HepG2 (cell line): ENCODE measurements around the gene ABI2. TPM values are rescaled to one million over a fixed set of nuclear protein-coding genes. Genes with fewer than 3 reads are reported as not detected.

ENCODE experiments used
- ATAC-seq: fragments of 200-7000 bp; cut with Tn5 transposase; 3 replicates; pipeline ENCODE4 v1.9.1; 2020; ENCODE audit warnings: mild to moderate bottlenecking, moderate library complexity
- BruUV-seq: library from RNA; stranded (reverse); fragments of 400-500 nt; replicated peaks from 2 replicates; lab custom pipeline; 2021; lab: Mats Ljungman, UMichigan
- CTCF ChIA-PET: fragments of 300-600 bp; formaldehyde crosslinking; extraction: SDS; loops from one replicate; lab custom pipeline; 2021; ENCODE audit warnings: low total read pairs, inconsistent platforms, low intra/inter-chr PET ratio; lab: Yijun Ruan, JAX
- POLR2A ChIA-PET: fragments of 350-600 bp; sonication (Branson Sonifier 250); formaldehyde crosslinking; loops from one replicate; lab custom pipeline; 2020; ENCODE audit warnings: antibody characterized with exemption, inconsistent platforms; lab: Yijun Ruan, JAX
- DNase-seq: peaks from one replicate; pipeline ENCODE4 v3.0.0-alpha.2; 2015; ENCODE audit warnings: low spot score
- FAIRE-seq: peaks from 3 replicates; lab custom pipeline; 2011; peaks lifted over from hg19 to GRCh38; lab: Jason Lieb, UNC
- H2AFZ ChIP-seq: one replicate; pipeline ENCODE4 v1.6.1; 2011; ENCODE audit warnings: low read length, inconsistent platforms
- H3K27ac ChIP-seq: fragments of 300-600 bp; 3 replicates; pipeline ENCODE4 v1.8.0; 2011; ENCODE audit warnings: mixed run types, mild to moderate bottlenecking, mixed read lengths, low read length, inconsistent platforms; ENCODE audit not compliant: insufficient read depth; ENCODE audit errors: extremely low read length
- H3K27me3 ChIP-seq, 2 experiments: fragments of 200-600 bp in 1 of 2; 2 replicates in 1 of 2; 3 replicates in 1 of 2; pipeline versions ENCODE4 v1.6.0 to v1.8.0; 2011; ENCODE audit warnings: low read length in 2 of 2, mild to moderate bottlenecking in 2 of 2, moderate library complexity in 2 of 2, inconsistent platforms in 1 of 2; ENCODE audit not compliant: insufficient read depth in 2 of 2, control insufficient read depth in 1 of 2
- H3K36me3 ChIP-seq, 2 experiments: fragments of 200-600 bp in 1 of 2; replicated peaks in 1 of 2; 2 replicates in 1 of 2; 3 replicates in 1 of 2; pipeline versions ENCODE4 v1.5.1 to v1.8.0; 2011; ENCODE audit warnings: low read length in 2 of 2, inconsistent platforms in 1 of 2; ENCODE audit not compliant: insufficient read depth in 2 of 2, control insufficient read depth in 1 of 2
- H3K4me1 ChIP-seq: 2 replicates; pipeline ENCODE4 v1.5.1; 2012; ENCODE audit warnings: low read length, inconsistent platforms; ENCODE audit not compliant: insufficient read depth
- H3K4me2 ChIP-seq: 2 replicates; pipeline ENCODE4 v1.6.0; 2011; ENCODE audit warnings: low read depth, low read length, inconsistent platforms
- H3K4me3 ChIP-seq, 3 experiments: fragments of 200-600 bp in 1 of 3; sonication (generic), shearing (Covaris generic) in 1 of 3; replicated peaks in 1 of 3; 2 replicates each; pipeline ENCODE4 v1.5.1; 2011 to 2016; ENCODE audit warnings: low read length in 3 of 3, inconsistent platforms in 2 of 3, low read depth in 2 of 3, mild to moderate bottlenecking in 2 of 3, control low read depth in 1 of 3, mixed read lengths in 1 of 3; ENCODE audit not compliant: insufficient read depth in 1 of 3
- H3K79me2 ChIP-seq: one replicate; pipeline ENCODE4 v1.6.1; 2011; ENCODE audit warnings: low read length, inconsistent platforms; ENCODE audit not compliant: insufficient read depth
- H3K9ac ChIP-seq: 2 replicates; pipeline ENCODE4 v1.6.0; 2011; ENCODE audit warnings: mild to moderate bottlenecking, low read depth, low read length, inconsistent platforms; ENCODE audit not compliant: insufficient read depth
- H3K9me3 ChIP-seq: 2 replicates; pipeline ENCODE4 v1.5.1; 2012; ENCODE audit warnings: mild to moderate bottlenecking, low read length
- H4K20me1 ChIP-seq: 2 replicates; pipeline ENCODE4 v1.6.0; 2011; ENCODE audit warnings: inconsistent platforms, mild to moderate bottlenecking, low read length, moderate library complexity; ENCODE audit not compliant: insufficient read depth
- ELF1 ChIP-seq: sonication (generic); formaldehyde crosslinking; IDR thresholded peaks from 2 replicates; pipeline ENCODE4 v1.4.0; 2020; ENCODE audit warnings: missing genetic modification reagents
- KLF6 ChIP-seq: IDR thresholded peaks from 2 replicates; pipeline ENCODE4 v1.8.0; 2016; ENCODE audit warnings: missing biosample characterization, missing genetic modification reagents
- MTF1 ChIP-seq: sonication (generic); formaldehyde crosslinking; IDR thresholded peaks from 2 replicates; pipeline ENCODE4 v1.5.0; 2020; ENCODE audit warnings: missing genetic modification reagents
- RORA ChIP-seq: sonication (generic); formaldehyde crosslinking; IDR thresholded peaks from 2 replicates; pipeline ENCODE4 v1.5.0; 2020; ENCODE audit warnings: mild to moderate bottlenecking, missing genetic modification reagents, moderate library complexity
- SRY ChIP-seq: sonication (generic); formaldehyde crosslinking; IDR thresholded peaks from 2 replicates; pipeline ENCODE4 v1.8.0; 2022; ENCODE audit warnings: mild to moderate bottlenecking, missing genetic modification reagents
- TOE1 ChIP-seq: sonication (generic); formaldehyde crosslinking; IDR thresholded peaks from 2 replicates; pipeline ENCODE4 v1.4.0; 2020; ENCODE audit warnings: mild to moderate bottlenecking, missing genetic modification reagents
- ZKSCAN1 ChIP-seq: fragments of 150-350 bp; IDR thresholded peaks from 2 replicates; pipeline ENCODE4 v1.6.1; 2014; ENCODE audit warnings: low read length
- ZNF235 ChIP-seq: sonication (generic); formaldehyde crosslinking; IDR thresholded peaks from 2 replicates; pipeline ENCODE4 v1.8.1; 2023; ENCODE audit warnings: mild to moderate bottlenecking, missing genetic modification reagents, borderline replicate concordance
- ZNF564 ChIP-seq: sonication (generic); formaldehyde crosslinking; IDR thresholded peaks from 2 replicates; pipeline ENCODE4 v1.8.1; 2023; ENCODE audit warnings: mild to moderate bottlenecking, missing genetic modification reagents
- ZNF7 ChIP-seq: IDR thresholded peaks from 2 replicates; pipeline ENCODE4 v1.6.1; 2016; ENCODE audit warnings: missing biosample characterization, missing genetic modification reagents
- ZSCAN29 ChIP-seq: sonication (generic); formaldehyde crosslinking; conservative IDR thresholded peaks from 2 replicates; pipeline ENCODE4 v1.4.0; 2020; ENCODE audit warnings: mild to moderate bottlenecking, missing genetic modification reagents
- WGBS: methylation state at CpG from one replicate; pipeline ENCODE4 v1.1.6; 2017; ENCODE audit warnings: low lambda C conversion rate; 5-methylcytosine and 5-hydroxymethylcytosine counted together
- in situ Hi-C: cut with HindIII; loops from 2 replicates; pipeline ENCODE4 v1.10.0; 2017; ENCODE audit warnings: low pct_unique_long_range_greater_than_20kb; ENCODE audit not compliant: extremely low pct_ligation_motif_present
- intact Hi-C: fragments of 100-400 bp; cut with micrococcal nuclease; formaldehyde crosslinking; loops from one replicate; pipeline ENCODE4 v1.10.0; 2022; ENCODE audit not compliant: unreplicated experiment
- polyA plus RNA-seq, 8 experiments: library from polyadenylated mRNA; depleted of rRNA in 3 of 8; stranded (reverse) in 7 of 8; unstranded in 1 of 8; fragments of >200 nt; fragmentation: Illumina TruSeq in 4 of 8; extraction: Trizol in 4 of 8; gene quantifications; 2 replicates each; pipeline versions ENCODE4 v1.2.1 to v1.2.3, GENCODE V29; 2011 to 2016; ENCODE audit warnings: low read depth in 4 of 8, missing spikeins in 1 of 8, mixed read lengths in 1 of 8; ENCODE audit not compliant: insufficient read depth in 1 of 8
- total RNA-seq, 5 experiments: library from RNA; depleted of rRNA; stranded (reverse); fragments of >200 nt; fragmentation: Illumina TruSeq; extraction: Trizol; gene quantifications; 2 replicates each; pipeline ENCODE4 v1.2.3, GENCODE V29; 2016; ENCODE audit warnings: low read depth in 1 of 5
- TF ChIP-seq, protein P1 (sequence below): sonication (generic); formaldehyde crosslinking; IDR thresholded peaks from 2 replicates; pipeline ENCODE4 v1.5.1; 2020; ENCODE audit warnings: missing genetic modification reagents, mild to moderate bottlenecking, borderline replicate concordance
- TF ChIP-seq, protein P2 (sequence below): sonication (generic); formaldehyde crosslinking; IDR thresholded peaks from 2 replicates; pipeline ENCODE4 v1.5.0; 2020; ENCODE audit warnings: missing genetic modification reagents, mild to moderate bottlenecking, borderline replicate concordance
- TF ChIP-seq, protein P3 (sequence below): sonication (generic); formaldehyde crosslinking; IDR thresholded peaks from 2 replicates; pipeline ENCODE4 v1.4.0; 2020; ENCODE audit warnings: missing genetic modification reagents, mild to moderate bottlenecking, borderline replicate concordance

ABI2 gene
- total and polyA plus RNA-seq, 2 of the 13 experiments (the other 11 are each of a cell fraction or from before 2014, with no cell fraction given) = 28.4 to 32.4 TPM

DNA sequence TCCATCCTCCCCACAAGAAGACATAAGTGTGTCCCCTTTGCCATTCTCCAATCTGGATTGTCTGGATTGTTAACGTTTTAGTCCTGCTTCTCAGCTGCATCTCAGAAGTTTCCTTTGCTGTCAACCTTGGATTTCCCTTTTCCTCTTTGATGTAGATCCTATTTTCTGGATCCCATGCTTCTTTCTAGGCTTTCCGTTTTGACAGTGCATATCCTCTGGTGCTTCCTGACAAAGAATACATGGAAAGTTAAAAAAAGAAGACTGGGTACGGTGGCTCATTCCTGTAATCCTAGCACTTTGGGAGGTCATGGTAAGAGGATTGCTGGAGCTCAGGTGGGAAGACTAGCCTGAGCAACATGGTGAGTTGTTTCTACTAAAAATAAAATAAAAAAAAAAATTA lies 26.8 kb downstream of the ABI2 start:
- Histone ChIP-seq H3K36me3 (peaks cover 0 to 5% of the 10 kb centered on the region in 2 experiments; a peak in 1 of 5 replicates), H3K27ac (no peak overlapping the region), H3K4me3 (no peak overlapping the region), H3K9me3 (no peaks in the 10 kb centered on the region), H4K20me1 (no peaks in the 10 kb centered on the region), H2AFZ (no peak overlapping the region), H3K27me3 (no peaks in the 10 kb centered on the region), H3K9ac (no peak overlapping the region), H3K4me2 (no peak overlapping the region), H3K79me2 (peaks cover 29% of the 10 kb centered on the region), H3K4me1 (peaks cover 15% of the 10 kb centered on the region)
- ChIA-PET POLR2A (no interaction called here), CTCF (no interaction called here)
- in situ Hi-C loops = no loop called here
- intact Hi-C loops = no loop called here
- FAIRE-seq (no peak), DNase-seq (no peak), ATAC-seq (no peak)
- TF ChIP-seq KLF6 (CRISPR knock-in tag) = no peak
- no peak for TF ChIP-seq TOE1 (CRISPR knock-in tag)
- TF ChIP-seq, protein P1, sequence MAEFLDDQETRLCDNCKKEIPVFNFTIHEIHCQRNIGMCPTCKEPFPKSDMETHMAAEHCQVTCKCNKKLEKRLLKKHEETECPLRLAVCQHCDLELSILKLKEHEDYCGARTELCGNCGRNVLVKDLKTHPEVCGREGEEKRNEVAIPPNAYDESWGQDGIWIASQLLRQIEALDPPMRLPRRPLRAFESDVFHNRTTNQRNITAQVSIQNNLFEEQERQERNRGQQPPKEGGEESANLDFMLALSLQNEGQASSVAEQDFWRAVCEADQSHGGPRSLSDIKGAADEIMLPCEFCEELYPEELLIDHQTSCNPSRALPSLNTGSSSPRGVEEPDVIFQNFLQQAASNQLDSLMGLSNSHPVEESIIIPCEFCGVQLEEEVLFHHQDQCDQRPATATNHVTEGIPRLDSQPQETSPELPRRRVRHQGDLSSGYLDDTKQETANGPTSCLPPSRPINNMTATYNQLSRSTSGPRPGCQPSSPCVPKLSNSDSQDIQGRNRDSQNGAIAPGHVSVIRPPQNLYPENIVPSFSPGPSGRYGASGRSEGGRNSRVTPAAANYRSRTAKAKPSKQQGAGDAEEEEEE (CRISPR knock-in tag) = no peak
- no peak for TF ChIP-seq ELF1 (CRISPR knock-in tag)
- TF ChIP-seq ZNF235 (CRISPR knock-in tag) = no peak
- TF ChIP-seq SRY (CRISPR knock-in tag) = no peak
- no peak for TF ChIP-seq MTF1 (CRISPR knock-in tag)
- no TSS peak for BruUV-seq
- 92% methylated on average over 3 of the region's 3 CpGs for WGBS

DNA sequence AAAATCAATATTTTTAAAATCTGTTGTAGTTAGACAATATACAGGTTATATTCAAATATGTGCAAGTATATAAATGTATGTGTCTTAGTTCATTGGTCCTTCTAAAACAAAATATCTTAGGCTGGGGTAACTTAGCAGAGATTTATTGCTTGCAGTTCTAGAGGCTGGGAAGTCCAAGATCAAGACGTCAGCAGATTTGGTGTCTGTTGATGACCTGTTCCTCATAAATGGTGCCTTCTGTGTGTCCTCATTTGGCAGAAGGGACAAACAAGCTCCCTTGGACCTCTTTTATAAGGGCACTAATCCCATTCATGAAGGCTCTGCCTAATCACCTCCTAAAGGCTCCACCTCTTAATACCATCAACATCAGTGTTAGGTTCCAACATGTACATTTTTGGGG lies 31.3 kb downstream of the ABI2 start:
- H3K27me3 ChIP-seq = no peaks in the 10 kb centered on the region
- DNase-seq (no peak), ATAC-seq (no peak), FAIRE-seq (no peak)
- H3K9me3 ChIP-seq = no peaks in the 10 kb centered on the region
- no peak overlapping the region for H3K9ac ChIP-seq
- CTCF ChIA-PET = no interaction called here
- intact Hi-C loops = no loop called here
- no peak overlapping the region for H3K27ac ChIP-seq
- H3K36me3 ChIP-seq = no peaks in the 10 kb centered on the region; a peak in 1 of 5 replicates
- no peak overlapping the region for H3K4me3 ChIP-seq
- POLR2A ChIA-PET = no interaction called here
- no peak overlapping the region for H3K4me2 ChIP-seq
- H2AFZ ChIP-seq = no peak overlapping the region
- H4K20me1 ChIP-seq = no peaks in the 10 kb centered on the region
- in situ Hi-C loops = no loop called here
- peaks cover 10% of the 10 kb centered on the region for H3K79me2 ChIP-seq
- 100% methylated on average over 1 of the region's 1 CpG for WGBS
- TF ChIP-seq, protein P2, sequence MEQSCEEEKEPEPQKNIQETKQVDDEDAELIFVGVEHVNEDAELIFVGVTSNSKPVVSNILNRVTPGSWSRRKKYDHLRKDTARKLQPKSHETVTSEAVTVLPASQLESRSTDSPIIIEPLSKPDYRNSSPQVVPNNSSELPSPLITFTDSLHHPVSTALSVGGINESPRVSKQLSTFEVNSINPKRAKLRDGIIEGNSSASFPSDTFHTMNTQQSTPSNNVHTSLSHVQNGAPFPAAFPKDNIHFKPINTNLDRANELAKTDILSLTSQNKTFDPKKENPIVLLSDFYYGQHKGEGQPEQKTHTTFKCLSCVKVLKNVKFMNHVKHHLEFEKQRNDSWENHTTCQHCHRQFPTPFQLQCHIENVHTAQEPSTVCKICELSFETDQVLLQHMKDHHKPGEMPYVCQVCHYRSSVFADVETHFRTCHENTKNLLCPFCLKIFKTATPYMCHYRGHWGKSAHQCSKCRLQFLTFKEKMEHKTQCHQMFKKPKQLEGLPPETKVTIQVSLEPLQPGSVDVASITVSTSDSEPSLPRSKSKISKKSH = no peak
- TF ChIP-seq ZNF7 (CRISPR knock-in tag) = no peak
- TF ChIP-seq ZNF564 (CRISPR knock-in tag) = peak; percentile 94; the same call in 1 of the 2 replicates
- no peak for TF ChIP-seq ZSCAN29 (CRISPR knock-in tag)
- no peak for TF ChIP-seq RORA
- no peak for TF ChIP-seq ZKSCAN1
- TF ChIP-seq, protein P3, sequence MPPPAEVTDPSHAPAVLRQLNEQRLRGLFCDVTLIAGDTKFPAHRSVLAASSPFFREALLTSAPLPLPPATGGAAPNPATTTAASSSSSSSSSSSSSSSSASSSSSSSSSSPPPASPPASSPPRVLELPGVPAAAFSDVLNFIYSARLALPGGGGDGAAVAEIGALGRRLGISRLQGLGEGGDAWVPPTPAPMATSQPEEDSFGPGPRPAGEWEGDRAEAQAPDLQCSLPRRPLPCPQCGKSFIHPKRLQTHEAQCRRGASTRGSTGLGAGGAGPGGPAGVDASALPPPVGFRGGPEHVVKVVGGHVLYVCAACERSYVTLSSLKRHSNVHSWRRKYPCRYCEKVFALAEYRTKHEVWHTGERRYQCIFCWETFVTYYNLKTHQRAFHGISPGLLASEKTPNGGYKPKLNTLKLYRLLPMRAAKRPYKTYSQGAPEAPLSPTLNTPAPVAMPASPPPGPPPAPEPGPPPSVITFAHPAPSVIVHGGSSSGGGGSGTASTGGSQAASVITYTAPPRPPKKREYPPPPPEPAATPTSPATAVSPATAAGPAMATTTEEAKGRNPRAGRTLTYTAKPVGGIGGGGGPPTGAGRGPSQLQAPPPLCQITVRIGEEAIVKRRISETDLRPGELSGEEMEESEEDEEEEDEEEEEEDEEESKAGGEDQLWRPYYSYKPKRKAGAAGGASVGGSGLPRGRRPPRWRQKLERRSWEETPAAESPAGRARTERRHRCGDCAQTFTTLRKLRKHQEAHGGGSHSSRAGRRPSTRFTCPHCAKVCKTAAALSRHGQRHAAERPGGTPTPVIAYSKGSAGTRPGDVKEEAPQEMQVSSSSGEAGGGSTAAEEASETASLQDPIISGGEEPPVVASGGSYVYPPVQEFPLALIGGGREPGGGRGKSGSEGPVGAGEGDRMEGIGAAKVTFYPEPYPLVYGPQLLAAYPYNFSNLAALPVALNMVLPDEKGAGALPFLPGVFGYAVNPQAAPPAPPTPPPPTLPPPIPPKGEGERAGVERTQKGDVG (CRISPR knock-in tag) = no peak
- BruUV-seq = no TSS peak
- no peaks in the 10 kb centered on the region for H3K4me1 ChIP-seq
